Prostate gland (tissue), 2 donors: Measurements from ENCODE around the gene GBGT1. TPM values are rescaled to one million over a fixed set of nuclear protein-coding genes. Genes with fewer than 3 reads are reported as not detected.

Experiments
- DNase-seq: peaks from one replicate; pipeline ENCODE4 v3.0.0-alpha.2; 2019; ENCODE audit warnings: low spot score
- H3K27ac ChIP-seq, 2 donors: fragments of 200-600 bp; sonication (generic); 2 replicates each; pipeline ENCODE4 v1.5.1; 2017 to 2019
- H3K27me3 ChIP-seq: fragments of 200-600 bp; sonication (generic); replicated peaks from 2 replicates; pipeline ENCODE4 v1.5.1; 2019; ENCODE audit not compliant: insufficient read depth
- H3K36me3 ChIP-seq, 2 donors: fragments of 200-600 bp; sonication (generic); 1 replicate in 1 of 2; 2 replicates in 1 of 2; pipeline versions ENCODE4 v1.5.1 to v1.8.1; 2017 to 2019
- H3K4me1 ChIP-seq: fragments of 200-600 bp; sonication (generic); replicated peaks from 2 replicates; pipeline ENCODE4 v1.5.1; 2019
- H3K4me3 ChIP-seq, 2 donors: fragments of 200-600 bp; sonication (generic); 2 replicates each; pipeline ENCODE4 v1.5.1; 2017 to 2019
- H3K9me3 ChIP-seq: fragments of 200-600 bp; sonication (generic); 2 replicates; pipeline ENCODE4 v1.5.1; 2017
- POLR2A ChIP-seq: fragments of 450-650 bp; IDR thresholded peaks from one replicate; pipeline ENCODE4 v1.6.1; 2016; ENCODE audit warnings: antibody characterized with exemption, mild to moderate bottlenecking
- POLR2AphosphoS5 ChIP-seq: sonication (generic); formaldehyde crosslinking; IDR thresholded peaks from one replicate; pipeline ENCODE4 v1.6.1; 2017; ENCODE audit warnings: antibody characterized with exemption
- WGBS: methylation state at CpG from one replicate; pipeline ENCODE4 v1.1.5; 2018; 5-methylcytosine and 5-hydroxymethylcytosine counted together
- intact Hi-C: fragments of 100-400 bp; cut with DNase I; formaldehyde crosslinking; loops from one replicate; pipeline ENCODE4 v1.14.2; 2022
- total RNA-seq, 2 donors: library from RNA; depleted of rRNA; stranded (reverse); fragments of >200 nt; gene quantifications; one replicate each; pipeline ENCODE4 v1.1.0, GENCODE V29; 2016
- TF ChIP-seq, protein P1 (sequence below), 4 experiments: fragments of 200-600 bp in 2 of 4; fragments of 450-650 bp in 2 of 4; sonication (generic) in 2 of 4; IDR thresholded peaks; 1 replicate in 3 of 4; 2 replicates in 1 of 4; pipeline ENCODE4 v1.5.1; 2016 to 2019; ENCODE audit warnings: antibody characterized with exemption in 4 of 4, mild to moderate bottlenecking in 2 of 4, moderate library complexity in 2 of 4

GBGT1 gene
- total RNA-seq, 2 donors from 2014 or later, result 10.7 to 14.0 TPM

DNA sequence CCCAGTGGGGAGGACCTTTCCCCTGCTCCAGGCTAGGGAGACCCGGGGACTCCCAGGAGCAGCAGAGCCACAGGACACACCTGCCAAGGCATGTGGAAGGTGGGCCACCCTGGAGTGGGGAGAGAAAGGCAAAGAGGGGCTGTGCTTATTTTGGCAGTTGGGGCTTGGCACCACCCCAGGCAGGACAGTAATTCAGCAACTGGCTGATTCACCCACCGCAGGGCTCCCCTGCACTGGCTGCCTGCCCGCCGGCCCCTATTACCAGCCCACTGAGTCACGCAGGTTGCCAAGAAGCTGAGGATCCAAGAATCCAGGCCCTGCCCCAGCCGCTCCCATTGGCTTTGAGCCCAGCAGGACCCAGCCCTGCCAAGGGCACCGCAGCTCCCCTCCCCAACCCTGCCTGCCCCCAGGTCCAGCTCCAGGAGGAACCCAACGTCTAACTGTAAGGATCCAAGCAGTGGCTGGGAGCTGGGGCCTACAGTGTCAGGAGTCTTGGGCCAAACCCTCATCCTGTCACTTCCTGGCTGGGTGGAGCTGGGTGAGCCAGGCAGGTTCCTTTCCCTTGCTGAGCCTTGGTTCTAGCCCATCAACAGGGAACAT, 28.5 kb downstream of the GBGT1 start:
- intact Hi-C loops, result no loop called here
- WGBS, result 6% methylated on average over 8 of the region's 8 CpGs
- peaks cover 28% of the 10 kb centered on the region for H3K4me1 ChIP-seq

GRCh38 chr9:133134388-133135145, 29.1 kb downstream of the GBGT1 start:
- intact Hi-C loops, result no loop called here
- H3K36me3 ChIP-seq, result no peaks in the 10 kb centered on the region
- peak overlapping the region; percentile 82 to 89 for H3K27ac ChIP-seq
- peaks cover 28% of the 10 kb centered on the region for H3K4me1 ChIP-seq
- H3K4me3 ChIP-seq, result no peak overlapping the region
- 50% methylated on average over 11 of the region's 11 CpGs for WGBS
- no peaks in the 10 kb centered on the region for H3K9me3 ChIP-seq
- TF ChIP-seq, protein P1, sequence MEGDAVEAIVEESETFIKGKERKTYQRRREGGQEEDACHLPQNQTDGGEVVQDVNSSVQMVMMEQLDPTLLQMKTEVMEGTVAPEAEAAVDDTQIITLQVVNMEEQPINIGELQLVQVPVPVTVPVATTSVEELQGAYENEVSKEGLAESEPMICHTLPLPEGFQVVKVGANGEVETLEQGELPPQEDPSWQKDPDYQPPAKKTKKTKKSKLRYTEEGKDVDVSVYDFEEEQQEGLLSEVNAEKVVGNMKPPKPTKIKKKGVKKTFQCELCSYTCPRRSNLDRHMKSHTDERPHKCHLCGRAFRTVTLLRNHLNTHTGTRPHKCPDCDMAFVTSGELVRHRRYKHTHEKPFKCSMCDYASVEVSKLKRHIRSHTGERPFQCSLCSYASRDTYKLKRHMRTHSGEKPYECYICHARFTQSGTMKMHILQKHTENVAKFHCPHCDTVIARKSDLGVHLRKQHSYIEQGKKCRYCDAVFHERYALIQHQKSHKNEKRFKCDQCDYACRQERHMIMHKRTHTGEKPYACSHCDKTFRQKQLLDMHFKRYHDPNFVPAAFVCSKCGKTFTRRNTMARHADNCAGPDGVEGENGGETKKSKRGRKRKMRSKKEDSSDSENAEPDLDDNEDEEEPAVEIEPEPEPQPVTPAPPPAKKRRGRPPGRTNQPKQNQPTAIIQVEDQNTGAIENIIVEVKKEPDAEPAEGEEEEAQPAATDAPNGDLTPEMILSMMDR (IDR thresholded peaks at IDR 0.05), result no peak
- TF ChIP-seq POLR2AphosphoS5 (no peak), POLR2A (no peak)
- DNase-seq, result no peak
- H3K27me3 ChIP-seq, result no peaks in the 10 kb centered on the region

More for the DNA sequence above, 28.5 kb downstream of the GBGT1 start:
- no peaks in the 10 kb centered on the region for H3K27me3 ChIP-seq
- TF ChIP-seq, protein P1 (IDR thresholded peaks at IDR 0.05), result no peak
- TF ChIP-seq POLR2AphosphoS5 (peak; percentile 63), POLR2A (no peak)
- no peak overlapping the region for H3K4me3 ChIP-seq
- DNase-seq, result peak; percentile 65
- no peaks in the 10 kb centered on the region for H3K36me3 ChIP-seq
- no peaks in the 10 kb centered on the region for H3K9me3 ChIP-seq
- H3K27ac ChIP-seq, result peak overlapping the region; percentile 82 to 89

DNA sequence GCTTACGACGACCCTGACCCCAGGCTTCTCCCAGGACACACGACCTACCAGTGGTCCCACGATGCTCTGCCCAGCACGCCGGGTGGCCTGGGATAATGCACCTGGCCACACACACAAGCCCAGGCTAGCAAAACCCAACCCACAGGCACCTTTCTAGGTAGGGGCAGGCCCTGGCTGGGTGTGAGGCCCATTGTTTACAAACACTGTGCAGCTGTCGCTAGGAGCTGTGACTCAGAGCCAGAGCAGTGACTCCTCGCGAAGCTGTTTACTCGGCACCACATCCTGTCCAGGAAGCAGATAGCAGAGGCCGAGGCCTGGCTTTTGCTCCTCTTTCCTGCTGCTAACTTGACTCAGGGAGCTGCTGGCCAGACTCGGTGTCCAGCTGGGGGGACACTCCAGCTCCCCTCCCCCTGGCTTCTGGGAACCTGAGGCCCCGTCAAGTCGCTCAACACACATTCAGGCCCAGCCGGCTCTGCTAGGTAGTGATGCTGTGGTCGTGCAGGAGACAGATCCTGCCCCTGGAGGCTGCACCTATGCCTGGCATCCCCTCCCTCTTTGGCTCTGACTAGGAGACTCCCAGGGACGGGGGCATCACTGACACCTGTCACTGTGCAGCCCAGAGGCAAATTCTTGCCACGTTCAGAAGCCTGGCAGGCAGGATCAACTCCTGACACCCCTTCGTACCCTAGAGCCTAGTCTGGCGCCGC, 29.9 kb downstream of the GBGT1 start:
- Histone ChIP-seq H3K4me3 (no peak overlapping the region), H3K27me3 (no peaks in the 10 kb centered on the region), H3K4me1 (peaks cover 34% of the 10 kb centered on the region), H3K36me3 (no peaks in the 10 kb centered on the region), H3K27ac (peak overlapping the region; percentile 82 to 89), H3K9me3 (no peaks in the 10 kb centered on the region)
- intact Hi-C loops, result no loop called here
- WGBS, result 17% methylated on average over 19 of the region's 21 CpGs
- peak; percentile 92 for TF ChIP-seq POLR2AphosphoS5
- peak; percentile 45 for TF ChIP-seq POLR2A
- TF ChIP-seq, protein P1 (IDR thresholded peaks at IDR 0.05), result no peak
- peak; percentile 93 for DNase-seq

DNA sequence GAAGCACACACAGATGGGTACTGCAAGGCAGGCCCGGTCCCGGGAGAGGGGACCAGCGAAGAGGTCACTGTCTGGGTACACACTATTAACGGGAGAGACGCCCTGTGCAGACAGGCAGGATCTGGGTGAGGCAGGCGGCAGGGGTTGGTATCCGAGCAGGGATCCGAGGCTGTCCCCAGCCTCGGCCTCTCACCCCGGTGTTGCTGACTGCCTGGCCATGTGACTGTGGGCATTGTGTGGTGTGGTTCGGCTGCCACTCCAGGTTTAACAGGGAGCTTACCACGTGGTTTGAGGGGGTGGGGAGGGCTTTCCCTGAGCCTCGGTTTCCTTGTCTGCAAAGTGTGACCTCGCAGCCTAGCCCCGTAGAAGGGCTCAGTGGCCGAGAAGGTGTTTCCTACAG, 31.5 kb downstream of the GBGT1 start:
- Histone ChIP-seq H3K27ac (no peak overlapping the region), H3K27me3 (no peaks in the 10 kb centered on the region), H3K4me1 (peaks cover 43% of the 10 kb centered on the region), H3K36me3 (no peaks in the 10 kb centered on the region), H3K9me3 (no peaks in the 10 kb centered on the region), H3K4me3 (no peak overlapping the region)
- DNase-seq, result no peak
- TF ChIP-seq, protein P1 (IDR thresholded peaks at IDR 0.05), result no peak
- TF ChIP-seq POLR2AphosphoS5 (no peak), POLR2A (no peak)
- intact Hi-C loops, result no loop called here
- WGBS, result 85% methylated on average over 16 of the region's 16 CpGs
